22Rv1 (cell line): Measurements from ENCODE around the gene LOC128125822.

Source experiments
- CTCF ChIP-seq: fragments of 450-650 bp; IDR thresholded peaks from 2 replicates; pipeline ENCODE4 v1.5.1; 2017; ENCODE audit warnings: mild to moderate bottlenecking
- ZFX ChIP-seq: fragments of 450-650 bp; IDR thresholded peaks from 2 replicates; pipeline ENCODE4 v1.6.1; 2017; ENCODE audit warnings: antibody characterized with exemption, borderline replicate concordance

- no peak for TF ChIP-seq CTCF
- no peak for TF ChIP-seq ZFX
Observed at GRCh38 chr6:63610944-63611343, 38.7 kb downstream of the LOC128125822 start.
